ENCODE measurements around the gene SLC34A1. TPM values are rescaled to one million over a fixed set of nuclear protein-coding genes. Genes with fewer than 3 reads are reported as not detected.

Gene SLC34A1
- total RNA-seq, 2 experiments from 2014 or later = 0.35 to 0.63 TPM

DNA sequence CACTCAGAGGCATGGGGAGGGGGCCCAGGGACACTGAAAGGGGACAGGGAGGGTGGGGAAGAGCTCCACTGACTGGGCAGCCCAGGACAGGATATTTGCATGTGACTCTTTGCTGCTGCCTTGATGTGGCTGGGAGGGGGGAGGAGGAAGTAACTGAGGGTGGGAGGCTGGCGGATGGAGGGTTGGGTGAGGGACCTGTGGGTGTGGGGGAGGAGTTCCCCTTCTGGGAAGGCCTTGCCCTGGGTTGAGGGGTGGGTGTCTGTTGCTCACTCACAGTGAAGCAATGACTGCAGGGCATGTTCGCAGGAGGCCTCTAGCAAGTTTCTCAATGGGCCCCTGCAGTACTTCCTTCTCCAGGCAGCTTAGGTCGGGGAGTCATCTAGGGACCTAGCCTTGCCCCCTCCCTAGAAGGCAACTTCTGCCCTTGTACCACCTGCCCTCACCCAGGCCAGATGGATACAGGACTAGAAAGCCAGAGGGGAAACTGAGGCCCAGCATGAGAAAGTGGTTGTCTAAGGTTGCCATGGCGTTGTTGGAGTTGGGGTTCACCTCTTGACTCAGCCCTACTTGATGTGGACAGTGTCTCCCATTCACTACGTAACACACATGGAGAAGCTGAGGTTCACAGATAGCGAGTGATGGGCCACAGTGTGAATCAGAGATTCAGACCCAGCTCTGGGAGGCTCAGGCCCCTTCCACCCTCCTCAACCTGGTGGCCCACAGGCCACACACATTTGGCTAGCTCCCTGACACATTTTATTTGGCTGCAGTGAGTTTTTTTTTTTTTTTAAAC, 45.2 kb downstream of the SLC34A1 start:
- peak overlapping the region; percentile 77 for H3K4me3 ChIP-seq (ENCODE audit: low read depth, low read length, poor library complexity, severe bottlenecking)
- POLR2A ChIA-PET = interaction anchor here (0.6 to 2.6 kb wide), 11 partner anchors 17 to 1194 kb away, joined by 3 to 10 read pairs (median 4); partner anchors contain the start of genes F12 and PRR7
- intact Hi-C loops (cut with micrococcal nuclease; ENCODE audit: unreplicated experiment) = loop anchor here (2.0 to 5.0 kb wide), 2 partner anchors 15 to 427 kb away; no protein-coding TSS in a partner anchor
- H4K20me1 ChIP-seq (ENCODE audit: insufficient read depth, low read length) = peaks cover 9% of the 10 kb centered on the region
- H3K79me2 ChIP-seq (ENCODE audit: insufficient read depth, low read depth, low read length) = peaks cover 31% of the 10 kb centered on the region
- TF ChIP-seq EZH2phosphoT487 (IDR thresholded peaks at IDR 0.05; ENCODE audit: borderline replicate concordance, low read depth, low read length) = no peak
- TF ChIP-seq, protein P1, sequence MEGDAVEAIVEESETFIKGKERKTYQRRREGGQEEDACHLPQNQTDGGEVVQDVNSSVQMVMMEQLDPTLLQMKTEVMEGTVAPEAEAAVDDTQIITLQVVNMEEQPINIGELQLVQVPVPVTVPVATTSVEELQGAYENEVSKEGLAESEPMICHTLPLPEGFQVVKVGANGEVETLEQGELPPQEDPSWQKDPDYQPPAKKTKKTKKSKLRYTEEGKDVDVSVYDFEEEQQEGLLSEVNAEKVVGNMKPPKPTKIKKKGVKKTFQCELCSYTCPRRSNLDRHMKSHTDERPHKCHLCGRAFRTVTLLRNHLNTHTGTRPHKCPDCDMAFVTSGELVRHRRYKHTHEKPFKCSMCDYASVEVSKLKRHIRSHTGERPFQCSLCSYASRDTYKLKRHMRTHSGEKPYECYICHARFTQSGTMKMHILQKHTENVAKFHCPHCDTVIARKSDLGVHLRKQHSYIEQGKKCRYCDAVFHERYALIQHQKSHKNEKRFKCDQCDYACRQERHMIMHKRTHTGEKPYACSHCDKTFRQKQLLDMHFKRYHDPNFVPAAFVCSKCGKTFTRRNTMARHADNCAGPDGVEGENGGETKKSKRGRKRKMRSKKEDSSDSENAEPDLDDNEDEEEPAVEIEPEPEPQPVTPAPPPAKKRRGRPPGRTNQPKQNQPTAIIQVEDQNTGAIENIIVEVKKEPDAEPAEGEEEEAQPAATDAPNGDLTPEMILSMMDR (conservative IDR thresholded peaks at IDR 0.05; ENCODE audit: low read length) = no peak
- H3K4me2 ChIP-seq (ENCODE audit: low read length) = peak overlapping the region; percentile 98
- CTCF ChIA-PET (ENCODE audit: unreplicated experiment) = interaction anchor here (0.7 to 1.5 kb wide), 4 partner anchors 25 to 87 kb away, joined by 5 to 17 read pairs (median 5); no protein-coding TSS in a partner anchor
- no peaks in the 10 kb centered on the region for H3K9me2 ChIP-seq (ENCODE audit: insufficient read depth, low read length)
- H3K9me3 ChIP-seq (ENCODE audit: low read length) = no peaks in the 10 kb centered on the region
- no TSS peak for BruUV-seq (replicated peaks)
- peak overlapping the region; percentile 87 for H3K27ac ChIP-seq (ENCODE audit: low read depth, low read length, poor library complexity, severe bottlenecking)
- H3K4me1 ChIP-seq (ENCODE audit: insufficient read depth, low read length, poor library complexity, severe bottlenecking) = peaks cover 66% of the 10 kb centered on the region
- DNase-seq (ENCODE audit: low spot score) = peak; percentile 82
- H3K36me3 ChIP-seq (ENCODE audit: insufficient read depth, low read length) = peaks cover 35% of the 10 kb centered on the region
- H2AFZ ChIP-seq (ENCODE audit: low read length) = no peak overlapping the region

DNA sequence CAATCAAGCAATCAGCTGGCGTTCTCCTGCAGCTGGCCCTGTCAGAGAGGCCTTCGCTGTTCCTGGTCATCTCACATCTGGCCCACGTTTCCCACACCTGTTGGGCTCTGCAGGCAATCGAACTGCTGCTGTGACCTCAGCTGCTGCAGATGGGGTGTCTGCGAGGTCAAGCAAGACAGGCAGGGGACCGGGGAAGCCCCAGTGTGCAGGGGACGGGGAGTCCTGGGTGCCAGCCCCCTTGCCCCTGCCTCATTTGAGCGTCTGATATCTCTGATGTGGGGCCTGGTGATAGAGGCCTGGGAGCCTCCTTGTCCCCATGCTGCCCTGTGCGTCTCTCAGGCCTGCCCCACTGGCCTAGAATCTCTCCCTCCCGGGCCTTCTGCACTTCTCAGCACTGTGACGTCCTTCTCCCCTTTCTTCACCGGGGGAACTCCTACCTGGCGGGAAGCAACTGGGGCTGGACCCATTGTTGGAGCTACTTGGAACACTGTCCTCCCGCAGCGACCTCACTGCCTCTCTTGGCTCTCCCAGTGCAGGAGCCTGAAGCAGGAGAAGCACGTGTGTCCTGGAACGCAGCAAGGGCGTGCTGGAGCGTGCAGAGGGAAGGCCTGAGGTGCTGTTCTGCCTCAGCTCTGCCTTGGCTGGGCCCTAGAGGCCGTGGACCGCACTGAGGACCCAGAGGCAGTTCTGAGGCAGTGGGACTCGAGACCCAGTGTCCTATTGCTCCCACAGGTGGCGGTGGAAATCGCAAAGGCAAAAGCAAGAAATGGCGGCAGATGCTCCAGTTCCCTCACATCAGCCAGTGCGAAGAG, 46.1 kb downstream of the SLC34A1 start:
- DNase-seq (ENCODE audit: low spot score) = peak; percentile 48
- peak overlapping the region; percentile 77 for H3K4me3 ChIP-seq (ENCODE audit: low read depth, low read length, poor library complexity, severe bottlenecking)
- peaks cover 31% of the 10 kb centered on the region for H3K79me2 ChIP-seq (ENCODE audit: insufficient read depth, low read depth, low read length)
- intact Hi-C loops (cut with micrococcal nuclease; ENCODE audit: unreplicated experiment) = loop anchor here (2.0 kb wide), 1 partner anchor 14 kb away; no protein-coding TSS in a partner anchor
- H3K9me2 ChIP-seq (ENCODE audit: insufficient read depth, low read length) = no peaks in the 10 kb centered on the region
- H3K4me2 ChIP-seq (ENCODE audit: low read length) = peak overlapping the region; percentile 98
- peaks cover 44% of the 10 kb centered on the region for H3K36me3 ChIP-seq (ENCODE audit: insufficient read depth, low read length)
- H3K9me3 ChIP-seq (ENCODE audit: low read length) = no peaks in the 10 kb centered on the region
- peaks cover 9% of the 10 kb centered on the region for H4K20me1 ChIP-seq (ENCODE audit: insufficient read depth, low read length)
- CTCF ChIA-PET (ENCODE audit: unreplicated experiment) = interaction anchor here (0.5 to 1.5 kb wide), 3 partner anchors 25 to 74 kb away, joined by 3 to 5 read pairs (median 3); no protein-coding TSS in a partner anchor
- no peak overlapping the region for H2AFZ ChIP-seq (ENCODE audit: low read length)
- peaks cover 59% of the 10 kb centered on the region for H3K4me1 ChIP-seq (ENCODE audit: insufficient read depth, low read length, poor library complexity, severe bottlenecking)
- no TSS peak for BruUV-seq (replicated peaks)
- H3K27ac ChIP-seq (ENCODE audit: low read depth, low read length, poor library complexity, severe bottlenecking) = peak overlapping the region; percentile 87
- POLR2A ChIA-PET = interaction anchor here (0.6 to 2.6 kb wide), 6 partner anchors 27 to 1193 kb away, joined by 3 to 10 read pairs (median 4); no protein-coding TSS in a partner anchor
- TF ChIP-seq EZH2phosphoT487 (IDR thresholded peaks at IDR 0.05; ENCODE audit: borderline replicate concordance, low read depth, low read length) = no peak
- TF ChIP-seq, protein P1 (conservative IDR thresholded peaks at IDR 0.05; ENCODE audit: low read length) = no peak; the same call in 1 of the 2 replicates

Measured in OCI-LY7 (cell line).